ENCODE measurements around the gene TTBK1. TPM values are rescaled to one million over a fixed set of nuclear protein-coding genes. Genes with fewer than 3 reads are reported as not detected.

Gene TTBK1
- total and polyA plus RNA-seq, 2 donors (not counting 1 experiment from before 2014, with no cell fraction given): 0.07 TPM; not detected in 1

DNA sequence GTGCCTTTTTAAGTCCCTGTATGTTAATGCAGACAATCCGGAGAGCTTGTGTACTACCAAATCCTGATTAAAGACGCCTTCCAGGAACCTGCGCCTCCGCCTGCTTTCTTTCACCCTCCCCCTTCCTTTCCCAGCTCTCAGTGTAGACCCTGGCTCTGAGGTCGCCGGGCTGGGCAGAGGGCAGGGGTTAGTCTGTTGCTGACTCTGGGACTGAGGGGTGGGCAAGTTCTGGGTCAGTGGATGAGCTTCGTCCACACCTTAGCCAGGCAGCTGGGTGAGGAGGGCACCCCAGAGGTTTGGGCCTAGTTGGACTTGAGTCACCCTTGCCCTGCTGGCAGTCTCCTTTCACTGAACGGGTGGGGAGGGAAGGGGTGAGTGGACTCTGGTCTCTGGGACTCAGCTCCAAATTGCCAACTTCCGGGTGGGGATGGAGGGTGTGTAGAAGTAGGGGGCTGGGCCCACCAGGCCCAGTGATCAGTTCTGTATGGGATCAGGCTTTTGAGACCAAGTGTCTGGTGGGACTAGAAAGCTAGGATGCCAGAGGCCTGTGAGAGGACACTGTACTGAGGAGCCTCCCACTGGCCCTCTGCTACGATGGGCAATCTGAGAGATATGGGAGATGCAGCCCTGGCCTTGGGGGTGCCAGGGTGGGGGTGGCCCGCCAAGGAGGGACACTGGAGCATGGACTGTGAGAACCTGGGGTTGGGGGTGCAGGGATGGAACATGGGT, 33.5 kb downstream of the TTBK1 start:
- peak overlapping the region; percentile 97 for H3K4me2 ChIP-seq (replicated peaks; ENCODE audit: low read depth, low read length, poor library complexity, severe bottlenecking)
- no peak for DNase-seq
- no peak overlapping the region for H3K27ac Mint-ChIP-seq
- ChIA-PET POLR2A (no interaction called here), CTCF (interaction anchor here (1.2 kb wide), 2 partner anchors 8 to 41 kb away, joined by 3 read pairs; no protein-coding TSS in a partner anchor)
- H3K79me2 ChIP-seq (ENCODE audit: control insufficient read depth, insufficient read depth, low read length): no peaks in the 10 kb centered on the region
- intact Hi-C loops (cut with micrococcal nuclease): no loop called here
- H3K36me3 ChIP-seq (replicated peaks in 1 of 2; ENCODE audit: control extremely low read depth in 1 of 2, control insufficient read depth in 1 of 2, extremely low read depth in 1 of 2, insufficient read depth in 2 of 2, low read length in 1 of 2): no peaks in the 10 kb centered on the region
- H3K4me3 Mint-ChIP-seq: peak overlapping the region; percentile 85
- peaks cover 5% of the 10 kb centered on the region for H4K20me1 ChIP-seq (ENCODE audit: control insufficient read depth, insufficient read depth, low read length, poor library complexity, severe bottlenecking)
- WGBS (ENCODE audit: insufficient coverage): 84% methylated on average over 6 of the region's 11 CpGs
- H3K27me3 Mint-ChIP-seq: peaks cover 35% of the 10 kb centered on the region
- peaks cover 0 to 28% (median 10%) of the 10 kb centered on the region in 4 experiments for H3K27me3 ChIP-seq (replicated peaks in 1 of 4; ENCODE audit: control extremely low read depth in 1 of 4, control insufficient read depth in 3 of 4, insufficient read depth in 4 of 4, low read length in 3 of 4)
- no peak overlapping the region for H3K27ac ChIP-seq (ENCODE audit: low read length in 2 of 2)
- TF ChIP-seq EZH2 (IDR thresholded peaks at IDR 0.05; ENCODE audit: borderline replicate concordance, insufficient read depth, low read depth, low read length, poor library complexity, severe bottlenecking) (no peak), CTCF (IDR thresholded peaks at IDR 0.05) (no peak)
- no peaks in the 10 kb centered on the region for H3K9me3 Mint-ChIP-seq (ENCODE audit: insufficient read depth)
- H3K9ac ChIP-seq (ENCODE audit: low read length): peak overlapping the region; percentile 66
- peaks cover 0 to 3% (median 0%) of the 10 kb centered on the region in 3 donors for H3K9me3 ChIP-seq (ENCODE audit: control extremely low read depth in 1 of 3, control insufficient read depth in 2 of 3, insufficient read depth in 1 of 3, low read length in 2 of 3)
- H2AFZ ChIP-seq (ENCODE audit: insufficient read depth, low read depth, low read length, poor library complexity, severe bottlenecking): peak overlapping the region; percentile 70
- ATAC-seq (ENCODE audit: low read depth): no peak
- H3K4me1 ChIP-seq (ENCODE audit: control insufficient read depth in 2 of 2, insufficient read depth in 2 of 2, low read length in 2 of 2): peaks cover 23 to 28% of the 10 kb centered on the region in 2 donors
- H3K4me1 Mint-ChIP-seq: peaks cover 32% of the 10 kb centered on the region
- peak overlapping the region in 4 of 5 experiments; percentile 21 to 69 (median 57) for H3K4me3 ChIP-seq (ENCODE audit: control extremely low read depth in 1 of 5, extremely low read depth in 1 of 5, insufficient read depth in 1 of 5, low read depth in 2 of 5, low read length in 4 of 5)

GRCh38 chr6:43277306-43277642, 34.0 kb downstream of the TTBK1 start:
- Histone ChIP-seq H3K4me2 (replicated peaks; ENCODE audit: low read depth, low read length, poor library complexity, severe bottlenecking) (no peak overlapping the region), H3K4me3 (ENCODE audit: control extremely low read depth in 1 of 5, extremely low read depth in 1 of 5, insufficient read depth in 1 of 5, low read depth in 2 of 5, low read length in 4 of 5) (no peak overlapping the region), H3K9me3 (ENCODE audit: control extremely low read depth in 1 of 3, control insufficient read depth in 2 of 3, insufficient read depth in 1 of 3, low read length in 2 of 3) (no peaks in the 10 kb centered on the region), H2AFZ (ENCODE audit: insufficient read depth, low read depth, low read length, poor library complexity, severe bottlenecking) (no peak overlapping the region), H3K27ac (ENCODE audit: low read length in 2 of 2) (no peak overlapping the region), H3K4me1 (ENCODE audit: control insufficient read depth in 2 of 2, insufficient read depth in 2 of 2, low read length in 2 of 2) (peaks cover 21 to 24% of the 10 kb centered on the region in 2 donors), H3K9ac (ENCODE audit: low read length) (no peak overlapping the region), H3K79me2 (ENCODE audit: control insufficient read depth, insufficient read depth, low read length) (no peaks in the 10 kb centered on the region), H3K27me3 (replicated peaks in 1 of 4; ENCODE audit: control extremely low read depth in 1 of 4, control insufficient read depth in 3 of 4, insufficient read depth in 4 of 4, low read length in 3 of 4) (peaks cover 0 to 28% (median 10%) of the 10 kb centered on the region in 4 experiments), H3K36me3 (replicated peaks in 1 of 2; ENCODE audit: control extremely low read depth in 1 of 2, control insufficient read depth in 1 of 2, extremely low read depth in 1 of 2, insufficient read depth in 2 of 2, low read length in 1 of 2) (no peaks in the 10 kb centered on the region), H4K20me1 (ENCODE audit: control insufficient read depth, insufficient read depth, low read length, poor library complexity, severe bottlenecking) (peaks cover 5% of the 10 kb centered on the region)
- Mint-ChIP-seq H3K27ac (peak overlapping the region; percentile 10), H3K27me3 (peaks cover 39% of the 10 kb centered on the region), H3K4me3 (peak overlapping the region; percentile 85), H3K4me1 (peaks cover 29% of the 10 kb centered on the region), H3K9me3 (ENCODE audit: insufficient read depth) (no peaks in the 10 kb centered on the region)
- 96% methylated on average over 4 of the region's 6 CpGs for WGBS (ENCODE audit: insufficient coverage)
- TF ChIP-seq CTCF (IDR thresholded peaks at IDR 0.05): no peak
- DNase-seq: no peak
- ChIA-PET POLR2A (no interaction called here), CTCF (interaction anchor here (1.2 kb wide), 2 partner anchors 9 to 41 kb away, joined by 3 read pairs; no protein-coding TSS in a partner anchor)
- intact Hi-C loops (cut with micrococcal nuclease): no loop called here
- ATAC-seq (ENCODE audit: low read depth): no peak

Data from B cell (primary cell).